ENCODE data around the gene ZNF281. TPM values are rescaled to one million over a fixed set of nuclear protein-coding genes. Genes with fewer than 3 reads are reported as not detected.

Gene ZNF281
- total and polyA plus RNA-seq, 9 of the 15 experiments (the other 6 are each of a cell fraction or from before 2014, with no cell fraction given), result 9.6 to 24.9 (median 16.5) TPM

DNA sequence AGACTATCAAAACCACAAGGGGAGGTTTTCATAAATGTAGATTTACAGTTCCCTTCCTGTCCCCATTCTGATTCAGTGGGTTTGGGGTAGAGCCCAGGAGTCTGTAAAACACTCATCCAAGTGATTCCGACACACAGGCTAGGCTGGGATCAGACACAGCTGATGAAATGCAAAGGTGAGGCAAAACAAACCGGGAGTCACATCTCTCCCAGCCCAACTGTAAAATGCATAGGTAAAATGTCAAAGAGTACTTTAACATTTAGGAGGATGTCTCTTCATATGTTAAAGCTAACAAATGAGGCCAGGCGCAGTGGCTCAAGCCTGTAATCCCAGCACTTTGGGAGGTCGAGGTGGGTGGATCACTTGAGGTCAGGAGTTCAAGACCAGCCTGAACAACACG lies 45.0 kb downstream of the ZNF281 start (continued):
- TF ChIP-seq SMC3 (conservative IDR thresholded peaks at IDR 0.05; ENCODE audit: insufficient read depth, low read depth, low read length) (no peak), NFYB (IDR thresholded peaks at IDR 0.05; ENCODE audit: extremely low read depth, insufficient read length) (no peak)

GRCh38 chr1:200364091-200364759 lies 45.6 kb downstream of the ZNF281 start:
- CTCF ChIA-PET (ENCODE audit: low intra/inter-chr PET ratio), result no interaction called here
- Histone ChIP-seq H3K9ac (ENCODE audit: insufficient read depth in 1 of 2, low read depth in 2 of 2, low read length in 2 of 2) (no peak overlapping the region), H3K9me3 (replicated peaks; ENCODE audit: control insufficient read depth, insufficient read depth, low read depth, low read length) (no peaks in the 10 kb centered on the region), H3K4me1 (replicated peaks in 1 of 2; ENCODE audit: control insufficient read depth in 2 of 2, insufficient read depth in 2 of 2, low read length in 2 of 2) (no peaks in the 10 kb centered on the region), H3K36me3 (ENCODE audit: control insufficient read depth, insufficient read depth, low read length) (no peaks in the 10 kb centered on the region), H3K4me2 (ENCODE audit: insufficient read depth, low read length) (no peak overlapping the region), H3K9me1 (ENCODE audit: control insufficient read depth, insufficient read depth, low read length) (no peaks in the 10 kb centered on the region), H3K27me3 (ENCODE audit: control insufficient read depth in 2 of 2, insufficient read depth in 2 of 2, low read length in 2 of 2) (peaks cover 27 to 28% of the 10 kb centered on the region in 2 experiments), H4K20me1 (replicated peaks; ENCODE audit: control insufficient read depth, insufficient read depth, low read length) (0 out of 2 replicates have a peak, but pooled peaks cover 3% of the 10 kb centered on the region), H2AFZ (ENCODE audit: low read depth, low read length) (no peak overlapping the region), H3K79me2 (ENCODE audit: control insufficient read depth, insufficient read depth, low read length) (no peaks in the 10 kb centered on the region), H3K27ac (ENCODE audit: extremely low read depth, low read depth, low read length) (no peak overlapping the region), H3K4me3 (no peak overlapping the region)
- in situ Hi-C loops (cut with MboI) (no loop called here), intact Hi-C loops (cut with micrococcal nuclease) (no loop called here)
- POLR2A ChIA-PET, result interaction anchor here (1.1 to 1.8 kb wide), 5 partner anchors 9 to 17 kb away, joined by 3 to 4 read pairs (median 4); no protein-coding TSS in a partner anchor
- 0% methylated on average over 2 of the region's 2 CpGs for WGBS (ENCODE audit: insufficient coverage, low coverage, missing lambda C conversion rate)
- peak in 2 of 4 experiments; percentile 10 to 24 for DNase-seq (ENCODE audit: extremely low read depth in 1 of 4, low spot score in 3 of 4)
- no TSS peak for BruUV-seq (replicated peaks)
- ATAC-seq, result no peak
- FAIRE-seq, result no peak
- TF ChIP-seq FOSL1 (tag; conservative IDR thresholded peaks at IDR 0.05) (no peak), NFE2L1 (tag; IDR thresholded peaks at IDR 0.05; ENCODE audit: borderline replicate concordance, low read depth) (peak; percentile 88), ZNF589 (CRISPR knock-in tag; IDR thresholded peaks at IDR 0.05; ENCODE audit: low read depth) (no peak), LCOR (CRISPR knock-in tag; IDR thresholded peaks at IDR 0.05) (no peak), BACH1 (tag; IDR thresholded peaks at IDR 0.05) (peak; percentile 68; the same call in 1 of the 2 replicates), SNIP1 (IDR thresholded peaks at IDR 0.05; ENCODE audit: low read depth) (no peak), MAFF (IDR thresholded peaks at IDR 0.05; ENCODE audit: low read length) (peak; percentile 79), ZNF584 (CRISPR knock-in tag; IDR thresholded peaks at IDR 0.05; ENCODE audit: low read depth) (no peak), NONO (IDR thresholded peaks at IDR 0.05; ENCODE audit: low read depth in 2 of 2, low read length in 1 of 2) (no peak), KLF16 (IDR thresholded peaks at IDR 0.05) (no peak), JUNB (CRISPR knock-in tag; conservative IDR thresholded peaks at IDR 0.05) (no peak), MAFK (IDR thresholded peaks at IDR 0.05; ENCODE audit: low read length) (peak; percentile 71; the same call in 1 of the 2 replicates), RFX1 (IDR thresholded peaks at IDR 0.05) (no peak)
- TF ChIP-seq, protein P1, sequence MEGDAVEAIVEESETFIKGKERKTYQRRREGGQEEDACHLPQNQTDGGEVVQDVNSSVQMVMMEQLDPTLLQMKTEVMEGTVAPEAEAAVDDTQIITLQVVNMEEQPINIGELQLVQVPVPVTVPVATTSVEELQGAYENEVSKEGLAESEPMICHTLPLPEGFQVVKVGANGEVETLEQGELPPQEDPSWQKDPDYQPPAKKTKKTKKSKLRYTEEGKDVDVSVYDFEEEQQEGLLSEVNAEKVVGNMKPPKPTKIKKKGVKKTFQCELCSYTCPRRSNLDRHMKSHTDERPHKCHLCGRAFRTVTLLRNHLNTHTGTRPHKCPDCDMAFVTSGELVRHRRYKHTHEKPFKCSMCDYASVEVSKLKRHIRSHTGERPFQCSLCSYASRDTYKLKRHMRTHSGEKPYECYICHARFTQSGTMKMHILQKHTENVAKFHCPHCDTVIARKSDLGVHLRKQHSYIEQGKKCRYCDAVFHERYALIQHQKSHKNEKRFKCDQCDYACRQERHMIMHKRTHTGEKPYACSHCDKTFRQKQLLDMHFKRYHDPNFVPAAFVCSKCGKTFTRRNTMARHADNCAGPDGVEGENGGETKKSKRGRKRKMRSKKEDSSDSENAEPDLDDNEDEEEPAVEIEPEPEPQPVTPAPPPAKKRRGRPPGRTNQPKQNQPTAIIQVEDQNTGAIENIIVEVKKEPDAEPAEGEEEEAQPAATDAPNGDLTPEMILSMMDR (IDR thresholded peaks at IDR 0.05 in 2 of 3, conservative IDR thresholded peaks at IDR 0.05 in 1 of 3; ENCODE audit: insufficient read depth in 2 of 3, low read depth in 1 of 3, low read length in 3 of 3), result no peak
- TF ChIP-seq, protein P2, sequence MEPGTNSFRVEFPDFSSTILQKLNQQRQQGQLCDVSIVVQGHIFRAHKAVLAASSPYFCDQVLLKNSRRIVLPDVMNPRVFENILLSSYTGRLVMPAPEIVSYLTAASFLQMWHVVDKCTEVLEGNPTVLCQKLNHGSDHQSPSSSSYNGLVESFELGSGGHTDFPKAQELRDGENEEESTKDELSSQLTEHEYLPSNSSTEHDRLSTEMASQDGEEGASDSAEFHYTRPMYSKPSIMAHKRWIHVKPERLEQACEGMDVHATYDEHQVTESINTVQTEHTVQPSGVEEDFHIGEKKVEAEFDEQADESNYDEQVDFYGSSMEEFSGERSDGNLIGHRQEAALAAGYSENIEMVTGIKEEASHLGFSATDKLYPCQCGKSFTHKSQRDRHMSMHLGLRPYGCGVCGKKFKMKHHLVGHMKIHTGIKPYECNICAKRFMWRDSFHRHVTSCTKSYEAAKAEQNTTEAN (CRISPR knock-in tag; IDR thresholded peaks at IDR 0.05), result no peak

Measured in K562 (cell line).